Right lobe of liver (tissue), 6 donors: ENCODE results near the gene KIF4A. TPM values are rescaled to one million over a fixed set of nuclear protein-coding genes. Genes with fewer than 3 reads are reported as not detected.

Source experiments
- ATAC-seq, 4 donors: fragments of 200-7000 bp; cut with Tn5 transposase; one replicate each; pipeline ENCODE4 v1.9.1; 2020; ENCODE audit warnings: mild to moderate bottlenecking in 4 of 4, moderate library complexity in 4 of 4
- DNase-seq, 3 donors: peaks; one replicate each; pipeline ENCODE4 v3.0.0-alpha.2; 2020
- H3K27ac ChIP-seq, 3 donors: fragments of 200-600 bp; one replicate each; pipeline ENCODE4 v1.8.0; 2022
- H3K27me3 ChIP-seq, 2 donors: fragments of 200-600 bp; one replicate each; pipeline ENCODE4 v1.8.0; 2022
- H3K36me3 ChIP-seq, 4 donors: fragments of 200-600 bp; sonication (generic) in 1 of 4; one replicate each; pipeline versions ENCODE4 v1.5.1 to v1.8.0; 2017 to 2022; ENCODE audit warnings: control low read depth in 1 of 4
- H3K4me1 ChIP-seq, 4 donors: fragments of 200-600 bp; sonication (generic) in 1 of 4; one replicate each; pipeline versions ENCODE4 v1.5.1 to v1.8.0; 2017 to 2022; ENCODE audit warnings: control low read depth in 1 of 4
- H3K4me3 ChIP-seq, 3 donors: fragments of 200-600 bp; one replicate each; pipeline ENCODE4 v1.8.0; 2022
- H3K9me3 ChIP-seq, 4 donors: fragments of 200-600 bp; sonication (generic) in 1 of 4; one replicate each; pipeline versions ENCODE4 v1.5.1 to v1.8.0; 2017 to 2022; ENCODE audit warnings: control low read depth in 1 of 4
- POLR2A ChIP-seq: fragments of 450-650 bp; IDR thresholded peaks from one replicate; pipeline ENCODE4 v1.6.1; 2017; ENCODE audit warnings: antibody characterized with exemption, mild to moderate bottlenecking
- WGBS: methylation state at CpG from one replicate; pipeline ENCODE4 v1.1.6; 2018; ENCODE audit warnings: low coverage, low lambda C conversion rate; ENCODE audit not compliant: insufficient coverage; ENCODE audit errors: missing lambda C conversion rate; 5-methylcytosine and 5-hydroxymethylcytosine counted together
- intact Hi-C, 2 donors: fragments of 100-400 bp; cut with DNase I; formaldehyde crosslinking; loops; one replicate each; pipeline versions ENCODE4 v1.11.2 to v1.14.1; 2022
- total RNA-seq, 6 experiments: library from RNA; depleted of rRNA in 2 of 6; stranded (reverse); fragments of >200 nt in 2 of 6; fragmentation: NEBNext Ultra II Directional in 3 of 6; extraction: Animal tissue kit (Norgen Biotek cat#: 25700) in 3 of 6; gene quantifications; one replicate each; pipeline versions ENCODE4 v1.1.0 to v1.2.4, GENCODE V29; 2016 to 2023
- TF ChIP-seq, protein P1 (sequence below), 4 donors: fragments of 200-600 bp in 3 of 4; fragments of 450-650 bp in 1 of 4; IDR thresholded peaks; one replicate each; pipeline versions ENCODE4 v1.5.1 to v1.8.0; 2016 to 2022; ENCODE audit warnings: antibody characterized with exemption in 4 of 4, mild to moderate bottlenecking in 2 of 4
- donor health status: DM: no; HTN: yes; CAD: no.
- donor health status: DM: no; HTN: no; CAD: no.
- donor health status: DM: no; HTN: no; CAD: no.
- donor health status: DM: no; HTN: yes; CAD: no.
- donor health status: DM: no; HTN: yes; CAD: no.

Gene KIF4A
- total RNA-seq, 6 experiments from 2014 or later: 0.19 to 1.4 (median 0.68) TPM; not detected in 1

GRCh38 chrX:70281951-70282350 is 8.0 kb upstream of the KIF4A start, which contains the start of gene RAB41:
Gene RAB41, plus strand, starts transcription at chrX:70282172. Its CDS starts 46 bp downstream, at chrX:70282218.
- intact Hi-C loops: no loop called here
- H3K27me3 ChIP-seq: no peaks in the 10 kb centered on the region
- H3K4me1 ChIP-seq: no peaks in the 10 kb centered on the region
- no peaks in the 10 kb centered on the region for H3K9me3 ChIP-seq
- no peak for ATAC-seq
- TF ChIP-seq POLR2A: no peak
- TF ChIP-seq, protein P1, sequence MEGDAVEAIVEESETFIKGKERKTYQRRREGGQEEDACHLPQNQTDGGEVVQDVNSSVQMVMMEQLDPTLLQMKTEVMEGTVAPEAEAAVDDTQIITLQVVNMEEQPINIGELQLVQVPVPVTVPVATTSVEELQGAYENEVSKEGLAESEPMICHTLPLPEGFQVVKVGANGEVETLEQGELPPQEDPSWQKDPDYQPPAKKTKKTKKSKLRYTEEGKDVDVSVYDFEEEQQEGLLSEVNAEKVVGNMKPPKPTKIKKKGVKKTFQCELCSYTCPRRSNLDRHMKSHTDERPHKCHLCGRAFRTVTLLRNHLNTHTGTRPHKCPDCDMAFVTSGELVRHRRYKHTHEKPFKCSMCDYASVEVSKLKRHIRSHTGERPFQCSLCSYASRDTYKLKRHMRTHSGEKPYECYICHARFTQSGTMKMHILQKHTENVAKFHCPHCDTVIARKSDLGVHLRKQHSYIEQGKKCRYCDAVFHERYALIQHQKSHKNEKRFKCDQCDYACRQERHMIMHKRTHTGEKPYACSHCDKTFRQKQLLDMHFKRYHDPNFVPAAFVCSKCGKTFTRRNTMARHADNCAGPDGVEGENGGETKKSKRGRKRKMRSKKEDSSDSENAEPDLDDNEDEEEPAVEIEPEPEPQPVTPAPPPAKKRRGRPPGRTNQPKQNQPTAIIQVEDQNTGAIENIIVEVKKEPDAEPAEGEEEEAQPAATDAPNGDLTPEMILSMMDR (IDR thresholded peaks at IDR 0.05): no peak
- no peak within 1 kb of the TSS for H3K4me3 ChIP-seq
- WGBS: 87% methylated on average over 17 of the region's 21 CpGs
- no peak for DNase-seq
- H3K36me3 ChIP-seq: peaks cover 0 to 6% (median 0%) of the 10 kb centered on the region in 4 donors
- H3K27ac ChIP-seq: no peak within 1 kb of the TSS

GRCh38 chrX:70289168-70289792 is 624 bp upstream of the KIF4A start:
- TF ChIP-seq, protein P1 (IDR thresholded peaks at IDR 0.05): no peak
- TF ChIP-seq POLR2A: no peak
- intact Hi-C loops: no loop called here
- Histone ChIP-seq H3K4me3 (peak overlapping the region; percentile 44 to 64 (median 56)), H3K36me3 (peaks cover 0 to 6% (median 0%) of the 10 kb centered on the region in 4 donors), H3K27me3 (peaks cover 5% of the 10 kb centered on the region in 2 donors), H3K4me1 (peaks cover 0 to 4% (median 0%) of the 10 kb centered on the region in 4 donors), H3K9me3 (no peaks in the 10 kb centered on the region), H3K27ac (no peak overlapping the region)
- WGBS: 77% methylated on average over 4 of the region's 11 CpGs
- no peak for DNase-seq
- no peak for ATAC-seq

DNA sequence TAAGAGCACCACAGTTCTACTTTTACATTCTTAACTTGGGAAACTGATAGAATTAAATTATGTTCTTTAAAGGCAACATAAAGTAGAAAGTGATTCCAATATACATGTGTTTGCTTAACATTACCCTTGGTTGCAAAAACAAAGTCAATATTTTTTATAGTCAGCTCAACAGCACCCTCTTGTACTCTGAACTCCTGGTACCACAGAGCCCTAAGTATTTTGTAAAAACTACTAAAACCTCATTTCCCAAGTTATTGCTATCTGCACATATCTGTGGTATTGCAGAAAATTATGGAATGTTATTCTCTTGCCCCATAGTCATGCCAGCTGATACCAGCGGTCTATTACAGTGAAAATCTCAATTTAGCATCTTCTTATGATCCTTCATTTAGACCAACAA is 2.9 kb downstream of the KIF4A start:
- peaks cover 0 to 4% (median 0%) of the 10 kb centered on the region in 4 donors for H3K4me1 ChIP-seq
- no peaks in the 10 kb centered on the region for H3K9me3 ChIP-seq
- 0% methylated on average over 1 of the region's 1 CpG for WGBS
- TF ChIP-seq POLR2A: no peak
- TF ChIP-seq, protein P1 (IDR thresholded peaks at IDR 0.05): no peak
- no peak overlapping the region for H3K4me3 ChIP-seq
- intact Hi-C loops: no loop called here
- DNase-seq (no peak), ATAC-seq (no peak)
- H3K27me3 ChIP-seq: peaks cover 5 to 16% of the 10 kb centered on the region in 2 donors
- no peak overlapping the region for H3K27ac ChIP-seq
- no peaks in the 10 kb centered on the region for H3K36me3 ChIP-seq

GRCh38 chrX:70293621-70294020 is 3.7 kb downstream of the KIF4A start:
- Histone ChIP-seq H3K4me3 (no peak overlapping the region), H3K27ac (no peak overlapping the region), H3K27me3 (peaks cover 5 to 16% of the 10 kb centered on the region in 2 donors), H3K36me3 (no peaks in the 10 kb centered on the region), H3K4me1 (peaks cover 0 to 4% (median 0%) of the 10 kb centered on the region in 4 donors), H3K9me3 (no peaks in the 10 kb centered on the region)
- ATAC-seq: no peak
- no peak for TF ChIP-seq POLR2A
- TF ChIP-seq, protein P1 (IDR thresholded peaks at IDR 0.05): no peak
- intact Hi-C loops: no loop called here
- no peak for DNase-seq
- 61% methylated on average over 5 of the region's 5 CpGs for WGBS
